Measurements from ENCODE around the gene LIMS2.
A peak's percentile ranks its signal among the peaks of the same experiment; 100 is the strongest.

DNA sequence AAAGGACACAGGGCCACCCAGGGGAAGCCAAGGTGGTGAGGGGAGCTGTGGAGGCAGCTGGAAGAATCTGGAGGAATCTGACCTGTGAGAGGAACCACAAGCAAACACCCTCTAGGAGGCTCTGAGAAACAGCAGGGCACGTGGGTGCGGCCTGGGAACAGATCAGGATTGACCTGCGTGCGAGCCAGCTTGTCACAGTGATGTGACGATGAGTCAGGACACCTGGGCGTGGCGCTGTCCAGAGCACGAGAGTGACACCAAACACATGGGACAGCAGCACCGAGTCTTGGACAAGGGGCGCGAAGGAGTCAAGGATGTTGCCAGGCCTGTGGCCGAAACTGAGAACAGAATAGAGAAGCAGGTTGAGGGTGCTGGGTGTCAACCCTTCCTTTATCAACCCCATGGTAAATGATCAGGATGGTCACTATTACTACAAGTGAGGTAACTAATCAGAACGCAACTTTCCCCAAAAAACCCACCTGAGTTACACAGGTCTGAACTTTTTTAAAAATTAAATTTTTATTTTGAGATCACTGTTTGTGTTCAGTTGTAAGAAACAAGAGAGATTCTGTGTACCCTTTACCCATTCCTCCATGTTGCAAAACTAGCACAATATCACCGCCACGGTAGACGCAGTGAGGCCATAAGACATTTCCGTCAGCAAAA, 25.3 kb upstream of the LIMS2 start:
- TF ChIP-seq, protein P1, sequence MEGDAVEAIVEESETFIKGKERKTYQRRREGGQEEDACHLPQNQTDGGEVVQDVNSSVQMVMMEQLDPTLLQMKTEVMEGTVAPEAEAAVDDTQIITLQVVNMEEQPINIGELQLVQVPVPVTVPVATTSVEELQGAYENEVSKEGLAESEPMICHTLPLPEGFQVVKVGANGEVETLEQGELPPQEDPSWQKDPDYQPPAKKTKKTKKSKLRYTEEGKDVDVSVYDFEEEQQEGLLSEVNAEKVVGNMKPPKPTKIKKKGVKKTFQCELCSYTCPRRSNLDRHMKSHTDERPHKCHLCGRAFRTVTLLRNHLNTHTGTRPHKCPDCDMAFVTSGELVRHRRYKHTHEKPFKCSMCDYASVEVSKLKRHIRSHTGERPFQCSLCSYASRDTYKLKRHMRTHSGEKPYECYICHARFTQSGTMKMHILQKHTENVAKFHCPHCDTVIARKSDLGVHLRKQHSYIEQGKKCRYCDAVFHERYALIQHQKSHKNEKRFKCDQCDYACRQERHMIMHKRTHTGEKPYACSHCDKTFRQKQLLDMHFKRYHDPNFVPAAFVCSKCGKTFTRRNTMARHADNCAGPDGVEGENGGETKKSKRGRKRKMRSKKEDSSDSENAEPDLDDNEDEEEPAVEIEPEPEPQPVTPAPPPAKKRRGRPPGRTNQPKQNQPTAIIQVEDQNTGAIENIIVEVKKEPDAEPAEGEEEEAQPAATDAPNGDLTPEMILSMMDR (conservative IDR thresholded peaks at IDR 0.05; ENCODE audit: low read depth in 2 of 2), result 0 out of 4 replicates have a peak, but pooled peaks of 1 of the 2 experiments have one; percentile 6
- no peak for TF ChIP-seq POLR2AphosphoS5 (IDR thresholded peaks at IDR 0.05; ENCODE audit: low read depth)
- TF ChIP-seq, protein P2, sequence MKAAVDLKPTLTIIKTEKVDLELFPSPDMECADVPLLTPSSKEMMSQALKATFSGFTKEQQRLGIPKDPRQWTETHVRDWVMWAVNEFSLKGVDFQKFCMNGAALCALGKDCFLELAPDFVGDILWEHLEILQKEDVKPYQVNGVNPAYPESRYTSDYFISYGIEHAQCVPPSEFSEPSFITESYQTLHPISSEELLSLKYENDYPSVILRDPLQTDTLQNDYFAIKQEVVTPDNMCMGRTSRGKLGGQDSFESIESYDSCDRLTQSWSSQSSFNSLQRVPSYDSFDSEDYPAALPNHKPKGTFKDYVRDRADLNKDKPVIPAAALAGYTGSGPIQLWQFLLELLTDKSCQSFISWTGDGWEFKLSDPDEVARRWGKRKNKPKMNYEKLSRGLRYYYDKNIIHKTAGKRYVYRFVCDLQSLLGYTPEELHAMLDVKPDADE (IDR thresholded peaks at IDR 0.05), result no peak
- no peak; the same call in 1 of the 2 replicates for TF ChIP-seq ZNF114 (CRISPR knock-in tag; IDR thresholded peaks at IDR 0.05)
- TF ChIP-seq EZH2 (IDR thresholded peaks at IDR 0.05; ENCODE audit: low read depth, unreplicated experiment), result no peak
- 0 out of 2 replicates have a peak, but pooled peaks have one; percentile 32 for TF ChIP-seq CREB1 (CRISPR knock-in tag; IDR thresholded peaks at IDR 0.05; ENCODE audit: low read depth)
- TF ChIP-seq EZH2phosphoT487 (IDR thresholded peaks at IDR 0.05; ENCODE audit: unreplicated experiment), result no peak
- TF ChIP-seq ZNF331 (CRISPR knock-in tag; IDR thresholded peaks at IDR 0.05; ENCODE audit: low read depth), result no peak
- TF ChIP-seq, protein P3, sequence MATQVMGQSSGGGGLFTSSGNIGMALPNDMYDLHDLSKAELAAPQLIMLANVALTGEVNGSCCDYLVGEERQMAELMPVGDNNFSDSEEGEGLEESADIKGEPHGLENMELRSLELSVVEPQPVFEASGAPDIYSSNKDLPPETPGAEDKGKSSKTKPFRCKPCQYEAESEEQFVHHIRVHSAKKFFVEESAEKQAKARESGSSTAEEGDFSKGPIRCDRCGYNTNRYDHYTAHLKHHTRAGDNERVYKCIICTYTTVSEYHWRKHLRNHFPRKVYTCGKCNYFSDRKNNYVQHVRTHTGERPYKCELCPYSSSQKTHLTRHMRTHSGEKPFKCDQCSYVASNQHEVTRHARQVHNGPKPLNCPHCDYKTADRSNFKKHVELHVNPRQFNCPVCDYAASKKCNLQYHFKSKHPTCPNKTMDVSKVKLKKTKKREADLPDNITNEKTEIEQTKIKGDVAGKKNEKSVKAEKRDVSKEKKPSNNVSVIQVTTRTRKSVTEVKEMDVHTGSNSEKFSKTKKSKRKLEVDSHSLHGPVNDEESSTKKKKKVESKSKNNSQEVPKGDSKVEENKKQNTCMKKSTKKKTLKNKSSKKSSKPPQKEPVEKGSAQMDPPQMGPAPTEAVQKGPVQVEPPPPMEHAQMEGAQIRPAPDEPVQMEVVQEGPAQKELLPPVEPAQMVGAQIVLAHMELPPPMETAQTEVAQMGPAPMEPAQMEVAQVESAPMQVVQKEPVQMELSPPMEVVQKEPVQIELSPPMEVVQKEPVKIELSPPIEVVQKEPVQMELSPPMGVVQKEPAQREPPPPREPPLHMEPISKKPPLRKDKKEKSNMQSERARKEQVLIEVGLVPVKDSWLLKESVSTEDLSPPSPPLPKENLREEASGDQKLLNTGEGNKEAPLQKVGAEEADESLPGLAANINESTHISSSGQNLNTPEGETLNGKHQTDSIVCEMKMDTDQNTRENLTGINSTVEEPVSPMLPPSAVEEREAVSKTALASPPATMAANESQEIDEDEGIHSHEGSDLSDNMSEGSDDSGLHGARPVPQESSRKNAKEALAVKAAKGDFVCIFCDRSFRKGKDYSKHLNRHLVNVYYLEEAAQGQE (IDR thresholded peaks at IDR 0.05; ENCODE audit: unreplicated experiment), result no peak
